HG03558 (cell line): ENCODE measurements around the gene AMHR2.

ENCODE experiments used
- ATAC-seq: cut with Tn5 transposase; IDR thresholded peaks from one replicate; pipeline ENCODE4 v1.9.1; 2021; ENCODE audit warnings: moderate number of reproducible peaks; ENCODE audit not compliant: unreplicated experiment; ENCODE audit errors: extremely low read depth

The AMHR2 gene

GRCh38 chr12:53474819-53475218 lies 51.2 kb downstream of the AMHR2 start:
- ATAC-seq: no peak

- no peak for ATAC-seq
Measured at GRCh38 chr12:53476769-53477209, 53.1 kb downstream of the AMHR2 start.

DNA sequence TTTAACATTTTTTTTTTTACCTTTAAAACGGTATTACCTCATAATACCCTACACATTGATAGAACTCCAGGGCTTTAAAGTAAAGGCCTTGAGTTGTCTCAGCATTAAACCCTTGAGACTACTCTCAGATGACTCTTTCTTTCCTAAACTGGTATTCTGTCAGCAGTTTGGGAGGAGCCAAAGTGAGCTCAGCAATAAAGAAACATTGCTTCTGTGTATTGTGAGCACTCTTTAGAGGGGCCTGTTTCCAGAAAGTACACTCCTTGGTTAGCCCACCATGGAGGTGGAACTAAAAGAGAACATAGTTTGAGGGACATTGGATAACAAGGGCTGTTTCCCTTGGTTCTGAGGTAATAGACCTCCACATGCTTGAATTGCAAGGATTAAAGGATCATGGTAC lies 55.2 kb downstream of the AMHR2 start:
- ATAC-seq: no peak

GRCh38 chr12:53479331-53479730 lies 55.7 kb downstream of the AMHR2 start:
- no peak for ATAC-seq

DNA sequence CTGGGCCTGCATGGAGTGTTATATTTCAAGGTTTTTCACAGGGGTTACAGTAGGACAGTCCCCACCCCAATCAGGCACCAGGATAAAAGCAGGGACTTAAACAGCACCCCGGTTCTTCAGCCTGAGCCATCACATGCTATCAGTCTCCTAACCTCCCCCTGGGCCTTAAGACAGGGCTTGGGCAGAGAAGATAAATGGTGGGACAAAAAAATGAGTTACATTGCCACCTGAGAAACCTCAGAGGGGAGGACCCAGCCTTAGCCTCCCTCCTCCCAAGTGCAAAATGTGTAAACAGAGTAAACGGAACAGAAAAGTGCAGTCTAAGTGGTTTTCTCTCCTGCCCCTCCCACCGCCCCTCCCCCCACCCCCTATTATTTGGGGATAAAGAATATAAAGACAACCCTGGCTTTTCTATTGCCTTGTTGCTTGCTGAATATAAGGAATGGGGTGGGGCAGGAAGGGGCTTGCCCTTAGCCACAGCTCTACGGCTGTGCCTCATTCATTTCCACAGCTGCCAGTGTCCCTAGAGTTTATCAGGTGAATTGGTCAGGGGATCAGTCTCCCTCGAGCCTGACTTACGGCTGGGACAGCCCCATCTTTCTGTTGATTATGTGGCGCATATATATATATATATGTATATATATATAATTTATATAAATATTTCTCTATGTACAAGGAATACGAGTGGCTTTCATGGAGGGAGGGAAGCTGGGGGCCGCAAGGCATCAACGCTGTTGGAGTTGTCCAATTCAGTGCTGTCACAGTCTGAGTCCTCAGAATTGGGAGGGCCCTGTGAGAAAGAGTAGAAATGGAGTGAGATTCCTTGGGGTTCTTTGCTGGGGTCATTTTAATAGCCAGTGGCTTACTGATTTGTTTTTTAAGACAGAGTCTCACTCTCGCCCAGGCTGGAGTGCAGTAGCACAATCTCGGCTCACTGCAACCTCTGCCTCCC lies 57.1 kb downstream of the AMHR2 start:
- no peak for ATAC-seq
